Mesendoderm (in vitro differentiated cells): ENCODE measurements around the gene KCTD21.

Source experiments
- DNase-seq: peaks from one replicate; pipeline ENCODE4 v3.0.0; 2013
- H2AK5ac ChIP-seq: 2 replicates; pipeline ENCODE4 v1.6.1; 2013; ENCODE audit warnings: low read length, inconsistent platforms
- H2BK120ac ChIP-seq: 2 replicates; pipeline ENCODE4 v1.6.1; 2013; ENCODE audit warnings: low read depth, mild to moderate bottlenecking, low read length, moderate library complexity, mixed read lengths
- H2BK15ac ChIP-seq: replicated peaks from 2 replicates; pipeline ENCODE4 v1.6.1; 2013; ENCODE audit warnings: low read depth, mild to moderate bottlenecking, moderate library complexity
- H2BK5ac ChIP-seq: 2 replicates; pipeline ENCODE4 v1.6.1; 2013; ENCODE audit warnings: low read length, inconsistent platforms
- H3K18ac ChIP-seq: 2 replicates; pipeline ENCODE4 v1.6.1; 2013; ENCODE audit warnings: mild to moderate bottlenecking, low read length, mixed read lengths
- H3K23ac ChIP-seq: one replicate; pipeline ENCODE4 v1.6.1; 2013; ENCODE audit warnings: low read length
- H3K27ac ChIP-seq: 2 replicates; pipeline ENCODE4 v1.5.1; 2013; ENCODE audit warnings: low read depth, mild to moderate bottlenecking, inconsistent platforms, low read length, moderate library complexity
- H3K27me3 ChIP-seq: 2 replicates; pipeline ENCODE4 v1.6.1; 2013; ENCODE audit warnings: low read length, control low read depth, mild to moderate bottlenecking, inconsistent platforms; ENCODE audit not compliant: insufficient read depth, poor library complexity
- H3K36me3 ChIP-seq: 2 replicates; pipeline ENCODE4 v1.6.1; 2013; ENCODE audit warnings: low read length, inconsistent platforms; ENCODE audit not compliant: control insufficient read depth, insufficient read depth
- H3K4ac ChIP-seq: one replicate; pipeline ENCODE4 v1.6.1; 2013; ENCODE audit warnings: low read depth, mild to moderate bottlenecking, low read length, moderate library complexity
- H3K4me1 ChIP-seq: 2 replicates; pipeline ENCODE4 v1.6.1; 2013; ENCODE audit warnings: low read depth, low read length, inconsistent platforms; ENCODE audit not compliant: control insufficient read depth
- H3K4me2 ChIP-seq: 2 replicates; pipeline ENCODE4 v1.6.1; 2013; ENCODE audit warnings: low read length
- H3K4me3 ChIP-seq: 2 replicates; pipeline ENCODE4 v1.5.1; 2013; ENCODE audit warnings: mild to moderate bottlenecking, low read length
- H3K56ac ChIP-seq: one replicate; pipeline ENCODE4 v1.6.1; 2013; ENCODE audit warnings: low read length
- H3K79me1 ChIP-seq: 2 replicates; pipeline ENCODE4 v1.6.1; 2013; ENCODE audit warnings: low read length, inconsistent platforms
- H3K79me2 ChIP-seq: 2 replicates; pipeline ENCODE4 v1.6.1; 2013; ENCODE audit warnings: mild to moderate bottlenecking, low read length; ENCODE audit not compliant: control insufficient read depth, insufficient read depth
- H3K9ac ChIP-seq: 2 replicates; pipeline ENCODE4 v1.6.1; 2013; ENCODE audit warnings: low read length, inconsistent platforms
- H4K5ac ChIP-seq: one replicate; pipeline ENCODE4 v1.6.1; 2013; ENCODE audit warnings: low read length
- H4K8ac ChIP-seq: one replicate; pipeline ENCODE4 v1.6.1; 2013; ENCODE audit warnings: low read depth, mild to moderate bottlenecking, control low read depth, low read length, moderate library complexity
- WGBS: extraction: QIAGEN DNeasy Blood & Tissue Kit; methylation state at CpG from one replicate; pipeline ENCODE4 v1.1.7; 2013; ENCODE audit warnings: low lambda C conversion rate, missing lambda C conversion rate; ENCODE audit not compliant: insufficient coverage; ENCODE audit errors: extremely low coverage; 5-methylcytosine and 5-hydroxymethylcytosine counted together

KCTD21 gene

DNA sequence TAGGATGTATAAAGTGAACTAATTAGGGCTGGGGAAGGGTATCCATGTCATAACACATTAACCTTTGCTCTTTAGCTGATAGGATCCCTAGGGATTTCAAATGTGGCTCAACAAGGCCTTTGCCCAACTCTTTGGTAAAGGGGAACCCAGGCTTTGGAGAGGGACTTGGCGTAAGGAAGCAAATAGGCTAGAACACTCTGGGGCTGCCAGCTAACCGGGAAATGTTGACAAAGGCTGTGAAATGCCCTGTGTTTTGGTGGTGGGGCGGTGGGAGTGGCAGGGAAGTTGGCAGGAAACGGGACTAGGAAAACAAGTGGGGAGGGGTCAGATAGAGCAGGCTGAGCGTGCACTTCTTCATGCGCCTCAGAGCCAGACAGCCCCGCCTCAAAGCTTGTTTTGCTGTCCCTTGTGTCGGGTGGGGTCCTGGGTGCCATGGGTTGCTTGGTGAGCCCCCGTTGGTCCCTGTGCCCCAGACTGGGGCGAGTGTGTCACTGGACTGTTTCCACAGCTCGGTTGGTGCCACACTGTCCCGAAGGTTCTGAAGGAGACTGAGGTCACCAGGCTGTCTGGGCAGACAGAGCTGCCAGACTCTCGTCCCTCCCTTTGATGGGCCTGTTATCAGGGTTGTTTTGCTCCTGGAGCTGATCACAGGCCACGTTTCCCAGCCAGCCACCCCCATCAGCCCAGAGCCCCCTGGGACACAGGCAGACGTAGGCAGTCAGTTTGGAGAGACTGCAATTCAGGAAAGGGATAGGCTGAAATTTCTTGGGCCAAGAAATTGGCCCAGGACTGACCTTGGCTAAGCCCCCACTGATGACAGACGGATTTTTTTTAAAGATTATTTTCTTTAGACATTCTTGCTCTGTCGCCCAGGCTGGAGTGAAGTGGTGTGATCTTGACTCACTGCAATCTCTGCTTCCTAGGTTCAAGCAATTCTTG lies 19.6 kb downstream of the KCTD21 start:
- Histone ChIP-seq H3K4ac (no peak overlapping the region), H3K56ac (peak overlapping the region; percentile 10), H4K8ac (no peak overlapping the region), H3K79me2 (no peaks in the 10 kb centered on the region), H3K4me2 (no peak overlapping the region), H3K18ac (no peak overlapping the region), H3K36me3 (no peaks in the 10 kb centered on the region), H3K27me3 (no peaks in the 10 kb centered on the region), H3K4me3 (no peak overlapping the region), H3K27ac (no peak overlapping the region), H2AK5ac (no peak overlapping the region), H4K5ac (no peak overlapping the region), H2BK5ac (no peak overlapping the region), H2BK15ac (no peak overlapping the region), H3K23ac (no peak overlapping the region), H3K79me1 (no peaks in the 10 kb centered on the region), H3K4me1 (peaks cover 3% of the 10 kb centered on the region), H2BK120ac (no peak overlapping the region), H3K9ac (no peak overlapping the region)
- peak; percentile 50 for DNase-seq
- no CpG with 5 or more reads among the region's 17 CpGs for WGBS

- Histone ChIP-seq H3K23ac (no peak overlapping the region), H3K4me1 (peaks cover 3% of the 10 kb centered on the region), H3K27ac (no peak overlapping the region)
These were observed 21.5 kb downstream of the KCTD21 start for GRCh38 chr11:78166855-78167469.

DNA sequence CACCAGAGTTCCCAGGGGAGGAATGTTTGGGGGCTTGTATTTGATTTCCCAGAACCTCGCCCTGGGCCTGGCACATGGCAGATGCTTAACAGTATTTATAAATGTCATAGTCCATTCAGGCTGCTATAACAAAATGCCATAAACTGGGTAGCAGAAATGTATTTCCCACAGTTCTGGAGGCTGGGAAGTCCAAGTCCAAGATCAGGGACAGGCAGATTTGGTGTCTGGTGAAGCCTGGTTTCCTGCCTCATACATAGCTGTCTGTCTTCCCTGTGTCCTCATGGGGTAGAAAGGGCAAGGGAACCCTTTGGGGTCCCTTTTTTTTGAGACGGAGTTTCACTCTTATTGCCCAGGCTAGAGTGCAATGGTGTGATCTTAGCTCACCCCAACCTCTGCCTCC lies 24.0 kb downstream of the KCTD21 start:
- no peak overlapping the region for H3K9ac ChIP-seq
- H3K4me2 ChIP-seq: no peak overlapping the region
- no peaks in the 10 kb centered on the region for H3K79me2 ChIP-seq
- H3K23ac ChIP-seq: no peak overlapping the region
- no peak overlapping the region for H2BK15ac ChIP-seq
- no peak for DNase-seq
- H3K4ac ChIP-seq: no peak overlapping the region
- no peak overlapping the region for H2AK5ac ChIP-seq
- no peak overlapping the region for H3K18ac ChIP-seq
- H3K79me1 ChIP-seq: no peaks in the 10 kb centered on the region
- H3K27me3 ChIP-seq: no peaks in the 10 kb centered on the region
- H3K4me3 ChIP-seq: no peak overlapping the region
- H3K4me1 ChIP-seq: peaks cover 3% of the 10 kb centered on the region
- no peak overlapping the region for H2BK120ac ChIP-seq
- no peak overlapping the region for H4K5ac ChIP-seq
- no peak overlapping the region for H3K27ac ChIP-seq
- no CpG with 5 or more reads among the region's 2 CpGs for WGBS
- H4K8ac ChIP-seq: no peak overlapping the region
- no peak overlapping the region for H2BK5ac ChIP-seq
- no peak overlapping the region for H3K56ac ChIP-seq
- no peaks in the 10 kb centered on the region for H3K36me3 ChIP-seq

More at GRCh38 chr11:78166855-78167469, 21.5 kb downstream of the KCTD21 start:
- WGBS: no CpG with 5 or more reads among the region's 6 CpGs
- Histone ChIP-seq H3K4me3 (no peak overlapping the region), H3K79me1 (no peaks in the 10 kb centered on the region), H3K79me2 (no peaks in the 10 kb centered on the region), H4K5ac (no peak overlapping the region), H3K18ac (no peak overlapping the region), H3K56ac (peak overlapping the region; percentile 4), H3K4me2 (no peak overlapping the region), H2BK5ac (no peak overlapping the region), H3K4ac (no peak overlapping the region), H2AK5ac (no peak overlapping the region), H3K27me3 (no peaks in the 10 kb centered on the region), H3K36me3 (no peaks in the 10 kb centered on the region), H2BK15ac (no peak overlapping the region), H4K8ac (no peak overlapping the region), H3K9ac (no peak overlapping the region), H2BK120ac (no peak overlapping the region)
- DNase-seq: no peak

GRCh38 chr11:78163828-78164227 lies 24.6 kb downstream of the KCTD21 start:
- Histone ChIP-seq H3K27ac (no peak overlapping the region), H3K4me1 (peaks cover 3% of the 10 kb centered on the region), H3K36me3 (no peaks in the 10 kb centered on the region), H3K18ac (no peak overlapping the region), H3K9ac (no peak overlapping the region), H3K4me3 (no peak overlapping the region), H2BK5ac (no peak overlapping the region), H2BK15ac (no peak overlapping the region), H2AK5ac (no peak overlapping the region), H3K79me1 (no peaks in the 10 kb centered on the region), H3K23ac (no peak overlapping the region), H3K27me3 (no peaks in the 10 kb centered on the region), H4K8ac (no peak overlapping the region), H3K4me2 (no peak overlapping the region), H2BK120ac (no peak overlapping the region), H4K5ac (no peak overlapping the region), H3K56ac (no peak overlapping the region), H3K79me2 (no peaks in the 10 kb centered on the region), H3K4ac (no peak overlapping the region)
- DNase-seq: no peak
- WGBS: no CpG with 5 or more reads among the region's 2 CpGs

DNA sequence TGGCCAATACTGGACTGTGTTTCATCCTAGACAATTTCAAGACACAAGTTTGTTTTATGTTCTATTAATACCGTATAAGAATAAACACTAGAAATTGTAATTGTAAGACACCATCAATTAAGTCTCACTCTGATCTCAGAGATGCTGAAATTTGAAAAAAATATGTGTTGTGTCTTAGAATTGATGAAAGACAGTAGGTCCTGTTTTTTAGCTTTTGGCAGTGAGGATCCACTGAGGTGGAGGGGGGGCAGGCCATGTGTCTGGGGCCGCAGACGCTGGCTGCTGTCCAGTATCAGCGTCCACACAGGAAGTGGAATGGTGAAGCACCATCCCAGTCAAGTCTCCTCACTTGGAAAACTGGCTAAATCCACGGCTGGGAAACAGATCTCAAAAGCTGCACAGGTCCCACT lies 26.5 kb downstream of the KCTD21 start:
- H3K4me3 ChIP-seq: no peak overlapping the region
- H3K9ac ChIP-seq: no peak overlapping the region
- no peaks in the 10 kb centered on the region for H3K79me2 ChIP-seq
- no peak overlapping the region for H2BK15ac ChIP-seq
- H2BK120ac ChIP-seq: no peak overlapping the region
- H3K56ac ChIP-seq: no peak overlapping the region
- no peak overlapping the region for H4K5ac ChIP-seq
- no peak overlapping the region for H3K18ac ChIP-seq
- no peaks in the 10 kb centered on the region for H3K36me3 ChIP-seq
- DNase-seq: no peak
- no peak overlapping the region for H3K4ac ChIP-seq
- no peaks in the 10 kb centered on the region for H3K4me1 ChIP-seq
- H4K8ac ChIP-seq: no peak overlapping the region
- no CpG with 5 or more reads among the region's 5 CpGs for WGBS
- no peak overlapping the region for H3K23ac ChIP-seq
- H2AK5ac ChIP-seq: no peak overlapping the region
- no peaks in the 10 kb centered on the region for H3K27me3 ChIP-seq
- no peaks in the 10 kb centered on the region for H3K79me1 ChIP-seq
- H3K4me2 ChIP-seq: no peak overlapping the region
- H3K27ac ChIP-seq: no peak overlapping the region
- H2BK5ac ChIP-seq: no peak overlapping the region
